Upper lobe of right lung (tissue), 1 donor: ENCODE data around the gene PPP4C. TPM values are rescaled to one million over a fixed set of nuclear protein-coding genes. Genes with fewer than 3 reads are reported as not detected.

Source experiments
- ATAC-seq: fragments of 200-7000 bp; cut with Tn5 transposase; one replicate; pipeline ENCODE4 v1.9.1; 2020; ENCODE audit warnings: mild to moderate bottlenecking, moderate library complexity
- DNase-seq: peaks from one replicate; pipeline ENCODE4 v3.0.0-alpha.2; 2020
- H3K27ac ChIP-seq: fragments of 200-600 bp; one replicate; pipeline ENCODE4 v1.8.0; 2022
- H3K27me3 ChIP-seq: fragments of 200-600 bp; one replicate; pipeline ENCODE4 v1.8.0; 2022; ENCODE audit warnings: mild to moderate bottlenecking
- H3K36me3 ChIP-seq: fragments of 200-600 bp; one replicate; pipeline ENCODE4 v1.8.0; 2022
- H3K4me1 ChIP-seq: fragments of 200-600 bp; one replicate; pipeline ENCODE4 v1.8.0; 2022
- H3K4me3 ChIP-seq: fragments of 200-600 bp; one replicate; pipeline ENCODE4 v1.8.0; 2022; ENCODE audit warnings: mild to moderate bottlenecking
- H3K9me3 ChIP-seq: fragments of 200-600 bp; one replicate; pipeline ENCODE4 v1.8.0; 2022
- CTCF ChIP-seq: fragments of 200-600 bp; IDR thresholded peaks from one replicate; pipeline ENCODE4 v1.8.0; 2022; ENCODE audit warnings: antibody characterized with exemption
- intact Hi-C: fragments of 100-400 bp; cut with DNase I; formaldehyde crosslinking; loops from one replicate; pipeline ENCODE4 v1.11.0; 2022
- total RNA-seq: library from RNA; stranded (reverse); fragmentation: NEBNext Ultra II Directional; extraction: Animal tissue kit (Norgen Biotek cat#: 25700); gene quantifications from one replicate; pipeline ENCODE4 v1.2.1, GENCODE V29; 2021
- donor health status: DM: no; HTN: yes; CAD: no; lungs with severe emphysema.

Gene PPP4C
- total RNA-seq, 1 donor from 2014 or later: 74.2 TPM

DNA sequence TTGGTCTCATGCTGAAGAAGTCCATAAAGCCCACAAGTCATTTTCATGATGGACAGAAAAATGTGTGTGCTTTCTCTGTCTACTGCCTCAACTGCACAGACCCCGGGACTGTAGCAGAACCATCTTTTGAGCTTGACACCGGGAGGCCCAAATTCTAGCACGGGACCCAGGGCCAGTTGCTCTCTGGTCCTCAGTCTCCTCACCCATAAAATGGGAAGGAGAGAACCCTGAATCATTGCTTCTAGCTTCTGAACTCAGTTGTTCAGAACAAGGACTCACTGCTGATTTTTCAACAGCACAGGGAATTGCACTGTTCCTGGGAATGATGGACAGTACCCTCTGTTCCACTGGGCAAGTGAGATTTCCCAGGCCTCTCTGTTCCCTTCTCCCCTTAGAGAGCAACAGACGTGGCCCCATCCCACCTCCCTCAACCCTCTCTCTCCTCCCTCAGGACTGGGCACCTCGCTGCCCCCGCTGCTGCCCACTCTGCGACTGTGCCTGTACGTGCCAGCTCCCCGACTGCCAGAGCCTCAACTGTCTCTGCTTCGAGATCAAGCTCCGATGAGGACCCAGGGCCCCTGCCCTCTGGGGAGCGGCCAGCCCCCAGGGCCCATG is 12.4 kb upstream of the PPP4C start:
- peaks cover 27% of the 10 kb centered on the region for H3K4me1 ChIP-seq
- intact Hi-C loops: no loop called here

GRCh38 chr16:30063893-30064728 is 11.7 kb upstream of the PPP4C start:
- Histone ChIP-seq H3K36me3 (peaks cover 24% of the 10 kb centered on the region), H3K27ac (peak overlapping the region; percentile 99), H3K27me3 (no peaks in the 10 kb centered on the region), H3K4me1 (peaks cover 30% of the 10 kb centered on the region), H3K4me3 (peak overlapping the region; percentile 87), H3K9me3 (no peaks in the 10 kb centered on the region)
- TF ChIP-seq CTCF: peak; percentile 36
- peak; percentile 50 for ATAC-seq
- intact Hi-C loops: no loop called here
- DNase-seq: peak; percentile 88

More for the DNA sequence above, 12.4 kb upstream of the PPP4C start:
- peaks cover 16% of the 10 kb centered on the region for H3K36me3 ChIP-seq
- H3K9me3 ChIP-seq: no peaks in the 10 kb centered on the region
- peak overlapping the region; percentile 87 for H3K4me3 ChIP-seq
- TF ChIP-seq CTCF: no peak
- H3K27ac ChIP-seq: peak overlapping the region; percentile 99
- DNase-seq (no peak), ATAC-seq (no peak)
- no peaks in the 10 kb centered on the region for H3K27me3 ChIP-seq

DNA sequence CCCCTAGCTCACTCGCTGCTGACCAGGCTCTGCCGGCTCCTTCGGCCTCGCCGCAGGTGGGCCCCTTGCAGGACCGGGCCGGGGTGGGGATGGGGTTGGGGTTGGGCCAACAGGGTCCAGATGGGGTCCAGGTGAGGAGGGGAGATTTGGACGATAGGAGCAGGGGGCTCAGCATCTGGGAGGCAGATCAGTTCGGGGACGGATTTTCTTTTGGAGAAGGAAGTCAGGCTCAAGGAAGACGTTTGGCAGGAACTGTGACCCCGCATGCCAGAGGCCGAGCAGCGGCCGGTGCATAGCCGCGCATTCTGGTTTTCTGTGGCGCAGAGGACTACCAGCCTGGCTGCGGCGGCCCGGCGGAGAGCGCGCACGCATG is 11.1 kb upstream of the PPP4C start:
- peak; percentile 72 for DNase-seq
- TF ChIP-seq CTCF: no peak
- H3K27me3 ChIP-seq: no peaks in the 10 kb centered on the region
- H3K9me3 ChIP-seq: no peaks in the 10 kb centered on the region
- H3K4me3 ChIP-seq: peak overlapping the region; percentile 87
- ATAC-seq: no peak
- H3K4me1 ChIP-seq: peaks cover 36% of the 10 kb centered on the region
- intact Hi-C loops: no loop called here
- peaks cover 30% of the 10 kb centered on the region for H3K36me3 ChIP-seq
- peak overlapping the region; percentile 99 for H3K27ac ChIP-seq

- intact Hi-C loops: no loop called here
- TF ChIP-seq CTCF: peak; percentile 7
- Histone ChIP-seq H3K27me3 (no peaks in the 10 kb centered on the region), H3K4me3 (peak within 1 kb of the TSS; percentile 87), H3K9me3 (no peaks in the 10 kb centered on the region), H3K36me3 (peaks cover 36% of the 10 kb centered on the region), H3K27ac (peak within 1 kb of the TSS; percentile 99), H3K4me1 (peaks cover 41% of the 10 kb centered on the region)
- DNase-seq: peak; percentile 99
- ATAC-seq: peak; percentile 93
Observed at GRCh38 chr16:30065102-30065942, 10.5 kb upstream of the PPP4C start, which contains the start of gene ALDOA. Gene ALDOA (plus strand): TSS chr16:30065760. CDS start chr16:30066898, 1,138 bp downstream.

DNA sequence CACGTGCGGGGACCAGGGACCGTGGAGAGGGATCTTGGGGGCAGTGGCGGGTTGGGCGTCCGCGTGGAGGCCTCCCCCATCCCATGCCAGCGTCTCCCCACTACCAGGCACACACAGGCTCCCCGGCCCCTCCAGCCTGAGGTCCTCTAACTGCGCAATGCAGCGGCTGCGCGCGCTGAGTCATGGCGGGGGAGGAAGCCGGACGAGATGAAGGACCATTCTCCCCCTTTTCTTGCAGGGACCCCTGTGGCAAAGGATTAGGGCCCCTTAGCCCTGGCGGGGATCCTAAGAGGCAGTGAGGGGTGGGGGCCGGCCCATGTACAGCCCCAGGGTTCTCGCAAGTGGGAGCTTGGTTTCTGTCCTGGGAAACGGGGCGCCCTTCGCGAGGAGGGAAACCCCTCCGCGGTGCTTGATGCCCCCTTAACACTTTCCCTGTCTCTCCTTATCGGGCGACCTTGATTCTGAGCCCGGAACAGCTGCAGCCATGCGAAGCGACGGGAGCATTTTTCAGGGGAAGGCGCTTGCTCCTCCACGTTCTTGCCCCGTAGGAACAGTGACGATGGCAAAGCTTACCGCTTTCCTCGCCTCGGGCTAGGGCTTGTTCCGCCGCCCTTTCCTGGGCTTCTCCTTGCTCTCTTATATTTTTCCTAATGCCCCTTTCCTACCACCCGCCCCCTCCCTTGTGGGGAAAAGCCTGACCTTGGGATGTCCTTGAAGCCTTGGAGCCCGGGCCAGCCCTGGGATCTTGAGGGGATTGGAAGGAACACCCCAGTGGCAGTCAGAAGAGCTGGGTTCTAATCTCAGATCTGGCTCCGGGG is 9.6 kb upstream of the PPP4C start:
- peak overlapping the region; percentile 87 for H3K4me3 ChIP-seq
- no peaks in the 10 kb centered on the region for H3K27me3 ChIP-seq
- H3K27ac ChIP-seq: peak overlapping the region; percentile 99
- no peaks in the 10 kb centered on the region for H3K9me3 ChIP-seq
- ATAC-seq (peak; percentile 11), DNase-seq (peak; percentile 84)
- peaks cover 44% of the 10 kb centered on the region for H3K36me3 ChIP-seq
- intact Hi-C loops: no loop called here
- peaks cover 41% of the 10 kb centered on the region for H3K4me1 ChIP-seq
- TF ChIP-seq CTCF: no peak
